OCI-LY1 (cell line): Measurements from ENCODE around the gene ZNHIT1.

Experiments
- H2AFZ ChIP-seq: fragments of 200-600 bp; sonication (generic), shearing (Covaris generic); 2 replicates; pipeline ENCODE4 v1.6.0; 2014; ENCODE audit warnings: antibody characterized with exemption, mild to moderate bottlenecking, low read length
- H3F3A ChIP-seq: fragments of 200-600 bp; sonication (generic), shearing (Covaris generic); 2 replicates; pipeline ENCODE4 v1.6.0; 2014; ENCODE audit warnings: mild to moderate bottlenecking, antibody characterized with exemption, low read length, moderate library complexity; ENCODE audit not compliant: insufficient read depth
- H3K27ac ChIP-seq: fragments of 200-600 bp; sonication (generic); 2 replicates; pipeline ENCODE4 v1.5.1; 2014; ENCODE audit warnings: low read length, mixed run types, mild to moderate bottlenecking, low read depth; ENCODE audit not compliant: poor library complexity, severe bottlenecking
- H3K27me3 ChIP-seq: fragments of 200-600 bp; sonication (generic); 2 replicates; pipeline ENCODE4 v1.6.0; 2014; ENCODE audit warnings: antibody characterized with exemption, mild to moderate bottlenecking, low read length, moderate library complexity; ENCODE audit not compliant: insufficient read depth
- H3K36me3 ChIP-seq: fragments of 200-600 bp; sonication (generic); 2 replicates; pipeline ENCODE4 v1.6.1; 2014; ENCODE audit warnings: mild to moderate bottlenecking, antibody characterized with exemption, low read length, moderate library complexity, mixed read lengths; ENCODE audit not compliant: insufficient read depth
- H3K4me1 ChIP-seq: fragments of 200-600 bp; sonication (generic); 2 replicates; pipeline ENCODE4 v1.5.1; 2014; ENCODE audit warnings: mild to moderate bottlenecking, low read length, moderate library complexity; ENCODE audit not compliant: insufficient read depth, severe bottlenecking
- H3K4me2 ChIP-seq: fragments of 200-600 bp; sonication (generic), shearing (Covaris generic); 2 replicates; pipeline ENCODE4 v1.6.1; 2014; ENCODE audit warnings: low read length
- H3K4me3 ChIP-seq: fragments of 200-600 bp; sonication (generic); 2 replicates; pipeline ENCODE4 v1.5.1; 2014; ENCODE audit warnings: low read length, low read depth, mild to moderate bottlenecking, mixed read lengths; ENCODE audit not compliant: poor library complexity, severe bottlenecking
- H3K79me2 ChIP-seq: fragments of 200-600 bp; shearing (Covaris generic); 2 replicates; pipeline ENCODE4 v1.6.1; 2016; ENCODE audit warnings: mixed run types, low read length, mixed read lengths; ENCODE audit not compliant: insufficient read depth
- H3K9ac ChIP-seq: fragments of 200-600 bp; sonication (generic), shearing (Covaris generic); 2 replicates; pipeline ENCODE4 v1.6.1; 2014; ENCODE audit warnings: mild to moderate bottlenecking, low read length, mixed read lengths
- H3K9me2 ChIP-seq: fragments of 200-600 bp; sonication (generic), shearing (Covaris generic); 2 replicates; pipeline ENCODE4 v1.6.1; 2014; ENCODE audit warnings: low read depth, mild to moderate bottlenecking, low read length, mixed read lengths
- H3K9me3 ChIP-seq: fragments of 200-600 bp; shearing (Covaris generic); 2 replicates; pipeline ENCODE4 v1.6.1; 2014; ENCODE audit warnings: low read length, mixed read lengths
- H4K20me1 ChIP-seq: fragments of 200-600 bp; sonication (generic), shearing (Covaris generic); 2 replicates; pipeline ENCODE4 v1.6.0; 2016; ENCODE audit warnings: mild to moderate bottlenecking, low read length; ENCODE audit not compliant: insufficient read depth
- CTCF ChIP-seq: fragments of 200-600 bp; sonication (generic), shearing (Covaris generic); IDR thresholded peaks from 2 replicates; pipeline ENCODE4 v1.5.1; 2017; ENCODE audit warnings: mild to moderate bottlenecking, antibody characterized with exemption, low read length, moderate library complexity, mixed read lengths
- EZH2 ChIP-seq: fragments of 200-600 bp; sonication (generic), shearing (Covaris generic); IDR thresholded peaks from 2 replicates; pipeline ENCODE4 v1.8.0; 2017; ENCODE audit warnings: borderline replicate concordance, mixed run types, mild to moderate bottlenecking, antibody characterized with exemption, low read length, moderate library complexity, mixed read lengths

Gene ZNHIT1

GRCh38 chr7:101206665-101207042 is 11.3 kb upstream of the ZNHIT1 start:
- H3K9me3 ChIP-seq = no peaks in the 10 kb centered on the region
- no peaks in the 10 kb centered on the region; the same call in 1 of the 2 replicates for H3K27me3 ChIP-seq
- H3K4me1 ChIP-seq = peaks cover 10% of the 10 kb centered on the region
- no peak overlapping the region for H3K27ac ChIP-seq
- no peak overlapping the region for H3K4me3 ChIP-seq
- no peak for TF ChIP-seq EZH2
- no peak for TF ChIP-seq CTCF
- no peak overlapping the region for H2AFZ ChIP-seq
- H3K79me2 ChIP-seq = no peaks in the 10 kb centered on the region
- no peak overlapping the region for H3K9ac ChIP-seq
- no peaks in the 10 kb centered on the region for H4K20me1 ChIP-seq
- H3F3A ChIP-seq = no peaks in the 10 kb centered on the region
- H3K9me2 ChIP-seq = no peaks in the 10 kb centered on the region
- H3K36me3 ChIP-seq = no peaks in the 10 kb centered on the region
- no peak overlapping the region for H3K4me2 ChIP-seq

- H3K4me1 ChIP-seq = peaks cover 10% of the 10 kb centered on the region
- H3K4me3 ChIP-seq = no peak overlapping the region
- H3K9me2 ChIP-seq = no peaks in the 10 kb centered on the region
- no peaks in the 10 kb centered on the region for H3K36me3 ChIP-seq
- no peaks in the 10 kb centered on the region; the same call in 1 of the 2 replicates for H3K27me3 ChIP-seq
- H3K79me2 ChIP-seq = no peaks in the 10 kb centered on the region
- no peaks in the 10 kb centered on the region for H3K9me3 ChIP-seq
- H3K4me2 ChIP-seq = no peak overlapping the region
- no peak for TF ChIP-seq EZH2
- TF ChIP-seq CTCF = no peak
- H3K9ac ChIP-seq = no peak overlapping the region
- H4K20me1 ChIP-seq = no peaks in the 10 kb centered on the region
- no peak overlapping the region for H3K27ac ChIP-seq
- H2AFZ ChIP-seq = no peak overlapping the region
- H3F3A ChIP-seq = no peaks in the 10 kb centered on the region
Measured at GRCh38 chr7:101207459-101207858, 10.5 kb upstream of the ZNHIT1 start.

GRCh38 chr7:101208794-101209193 is 9.2 kb upstream of the ZNHIT1 start:
- Histone ChIP-seq H3K4me1 (peaks cover 4% of the 10 kb centered on the region), H4K20me1 (no peaks in the 10 kb centered on the region), H3K9ac (no peak overlapping the region), H2AFZ (no peak overlapping the region), H3K27me3 (no peaks in the 10 kb centered on the region; the same call in 1 of the 2 replicates), H3F3A (no peaks in the 10 kb centered on the region), H3K9me3 (no peaks in the 10 kb centered on the region), H3K36me3 (no peaks in the 10 kb centered on the region), H3K9me2 (no peaks in the 10 kb centered on the region), H3K4me2 (no peak overlapping the region), H3K4me3 (no peak overlapping the region), H3K27ac (no peak overlapping the region), H3K79me2 (no peaks in the 10 kb centered on the region)
- no peak for TF ChIP-seq EZH2
- TF ChIP-seq CTCF = no peak
